T follicular helper cell (primary cell): ENCODE results near the gene MAP3K19.
"Not testable (repeated sequence)": the region's sequence is repeated elsewhere in the genome, so short reads cannot be mapped to it uniquely, and the experiment has no call there.

Source experiments
- DNase-seq: peaks from one replicate; pipeline ENCODE4 v3.0.0-alpha.2; 2020; ENCODE audit warnings: low read depth
- total RNA-seq, 2 experiments: gene quantifications; one replicate each; lab custom pipeline; 2026; lab: John Stamatoyannopoulos, UW

MAP3K19 gene, protein sequence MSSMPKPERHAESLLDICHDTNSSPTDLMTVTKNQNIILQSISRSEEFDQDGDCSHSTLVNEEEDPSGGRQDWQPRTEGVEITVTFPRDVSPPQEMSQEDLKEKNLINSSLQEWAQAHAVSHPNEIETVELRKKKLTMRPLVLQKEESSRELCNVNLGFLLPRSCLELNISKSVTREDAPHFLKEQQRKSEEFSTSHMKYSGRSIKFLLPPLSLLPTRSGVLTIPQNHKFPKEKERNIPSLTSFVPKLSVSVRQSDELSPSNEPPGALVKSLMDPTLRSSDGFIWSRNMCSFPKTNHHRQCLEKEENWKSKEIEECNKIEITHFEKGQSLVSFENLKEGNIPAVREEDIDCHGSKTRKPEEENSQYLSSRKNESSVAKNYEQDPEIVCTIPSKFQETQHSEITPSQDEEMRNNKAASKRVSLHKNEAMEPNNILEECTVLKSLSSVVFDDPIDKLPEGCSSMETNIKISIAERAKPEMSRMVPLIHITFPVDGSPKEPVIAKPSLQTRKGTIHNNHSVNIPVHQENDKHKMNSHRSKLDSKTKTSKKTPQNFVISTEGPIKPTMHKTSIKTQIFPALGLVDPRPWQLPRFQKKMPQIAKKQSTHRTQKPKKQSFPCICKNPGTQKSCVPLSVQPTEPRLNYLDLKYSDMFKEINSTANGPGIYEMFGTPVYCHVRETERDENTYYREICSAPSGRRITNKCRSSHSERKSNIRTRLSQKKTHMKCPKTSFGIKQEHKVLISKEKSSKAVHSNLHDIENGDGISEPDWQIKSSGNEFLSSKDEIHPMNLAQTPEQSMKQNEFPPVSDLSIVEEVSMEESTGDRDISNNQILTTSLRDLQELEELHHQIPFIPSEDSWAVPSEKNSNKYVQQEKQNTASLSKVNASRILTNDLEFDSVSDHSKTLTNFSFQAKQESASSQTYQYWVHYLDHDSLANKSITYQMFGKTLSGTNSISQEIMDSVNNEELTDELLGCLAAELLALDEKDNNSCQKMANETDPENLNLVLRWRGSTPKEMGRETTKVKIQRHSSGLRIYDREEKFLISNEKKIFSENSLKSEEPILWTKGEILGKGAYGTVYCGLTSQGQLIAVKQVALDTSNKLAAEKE (N-terminal part only)
- total RNA-seq, result 0 to 0.12 reads per million in 2 experiments

DNA sequence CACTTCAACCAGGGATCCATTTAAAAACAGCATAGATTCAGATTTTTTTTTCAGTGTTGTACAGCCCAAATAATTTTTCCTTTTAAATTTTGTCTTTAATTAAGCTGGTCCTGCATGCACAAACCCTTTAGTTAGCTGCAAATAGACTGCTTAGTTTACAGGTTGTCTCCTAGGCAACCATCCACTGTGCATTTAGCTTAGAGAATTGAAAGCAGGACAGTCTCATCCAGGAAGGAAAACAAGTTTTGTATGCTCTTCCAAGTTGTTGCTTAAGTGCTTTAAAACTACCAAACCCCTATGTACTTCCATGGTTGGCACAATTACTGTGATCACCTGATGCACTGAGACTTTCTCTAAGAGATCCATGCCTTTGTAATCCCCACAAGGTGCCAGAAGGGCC is at the start of gene MAP3K19:
Gene MAP3K19 (minus strand): TSS at position 148 of the 400 bp plus-strand sequence. CDS start 22,800 bp downstream, outside the sequence.
- no peak for DNase-seq

DNA sequence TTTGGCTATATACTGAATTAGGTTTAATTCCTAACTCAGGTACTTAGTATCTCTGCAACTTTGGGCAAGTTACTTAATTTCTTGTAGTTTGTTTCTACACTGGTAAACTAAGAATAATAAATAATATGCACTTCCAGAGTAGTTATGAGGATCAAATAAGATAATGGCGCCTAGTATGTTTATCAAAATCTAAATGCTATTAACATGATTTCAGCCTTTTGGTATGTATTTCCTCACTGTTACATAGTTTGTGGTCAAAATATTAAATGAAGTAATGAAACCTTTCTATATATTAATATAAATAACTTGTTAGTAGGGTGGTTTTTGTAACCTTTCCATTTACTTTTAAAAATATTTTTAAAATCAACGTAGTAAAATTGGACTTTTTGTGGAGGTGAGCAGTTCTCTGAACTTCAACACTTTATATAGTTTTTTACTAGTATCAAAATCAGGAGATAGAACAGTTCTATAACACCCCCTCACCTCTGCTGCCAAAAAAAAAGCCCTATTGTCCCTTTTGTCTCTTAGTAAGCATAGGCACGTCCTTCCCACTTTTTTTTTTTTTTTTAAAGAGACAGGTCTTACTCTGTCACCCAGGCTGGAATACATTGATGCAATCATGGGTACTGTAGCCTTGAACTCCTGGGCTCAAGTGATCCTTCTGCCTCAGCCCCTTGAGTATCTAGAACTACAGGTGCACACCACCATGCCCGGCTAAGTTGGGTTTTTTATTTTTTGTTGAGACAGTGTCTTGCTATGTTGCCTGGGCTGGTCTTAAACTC is 49.6 kb upstream of the MAP3K19 start:
- DNase-seq, result no peak

DNA sequence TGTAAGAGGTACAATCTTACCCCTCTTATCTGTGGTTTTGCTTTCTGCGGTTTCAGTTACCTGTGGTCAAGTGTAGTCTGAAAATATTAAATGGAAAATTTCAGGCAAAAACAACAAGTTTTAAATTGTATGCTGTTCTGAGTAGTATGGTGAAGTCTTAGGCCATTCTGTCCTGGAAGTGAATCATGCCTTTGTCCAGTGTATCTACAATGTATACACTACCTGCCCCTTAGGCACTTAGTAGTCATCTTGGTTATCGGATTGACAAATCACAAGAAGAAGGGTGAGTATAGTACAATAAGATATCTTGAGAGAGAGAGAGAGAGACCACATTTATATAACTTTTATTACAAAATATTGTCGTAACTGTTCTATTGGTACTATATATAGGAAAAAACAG is 48.3 kb upstream of the MAP3K19 start:
- DNase-seq, result no peak

DNA sequence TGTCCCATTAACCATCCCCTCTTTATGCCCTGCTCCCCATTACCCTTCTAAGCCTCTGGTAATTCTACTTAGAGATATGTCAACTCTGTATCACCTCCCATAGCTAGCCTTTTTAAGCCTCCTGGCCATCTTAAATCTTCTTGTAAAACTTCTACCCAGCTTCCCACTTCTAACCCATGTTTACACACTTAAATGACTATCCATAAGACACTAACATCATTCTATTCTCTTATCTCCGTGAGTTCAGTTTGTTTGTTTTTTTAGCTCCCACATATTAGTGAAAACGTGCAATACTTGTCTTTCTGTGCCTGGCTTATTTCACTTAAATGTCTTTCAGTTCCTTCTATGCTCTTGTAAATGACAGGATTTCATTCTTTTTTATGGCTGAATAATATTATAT is 47.3 kb upstream of the MAP3K19 start:
- DNase-seq, result no peak

DNA sequence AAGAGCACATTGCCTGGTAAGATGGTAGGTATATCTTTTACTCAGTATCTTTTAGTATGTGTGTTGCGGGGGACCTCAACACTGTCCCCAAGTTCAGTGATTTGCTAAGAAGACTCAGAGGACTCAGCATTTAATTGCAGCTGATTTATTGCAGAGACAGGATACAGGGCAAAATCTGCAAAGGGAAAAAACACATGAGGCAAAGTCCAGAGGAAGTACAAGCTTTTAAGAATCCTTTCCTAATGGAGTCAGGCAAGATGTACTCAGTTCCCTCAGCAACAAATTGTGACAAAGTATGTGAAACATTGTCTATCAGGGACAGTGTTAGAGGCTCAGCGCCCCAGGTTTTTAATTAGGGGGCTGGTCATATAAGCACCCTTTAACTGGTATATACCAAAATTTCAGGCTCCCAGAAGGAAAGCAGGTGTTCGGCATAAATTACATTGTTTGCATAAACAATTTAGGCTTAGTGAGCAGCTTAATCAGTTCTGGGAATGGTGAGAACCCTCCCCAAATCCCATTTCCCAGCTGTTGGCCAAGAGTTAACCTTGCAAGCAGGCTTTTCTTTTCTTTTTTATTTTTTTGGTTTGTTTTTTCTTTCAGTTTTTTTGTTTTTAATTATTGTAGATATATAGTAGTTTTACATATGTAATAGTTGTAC is 46.6 kb upstream of the MAP3K19 start:
- no peak for DNase-seq

DNA sequence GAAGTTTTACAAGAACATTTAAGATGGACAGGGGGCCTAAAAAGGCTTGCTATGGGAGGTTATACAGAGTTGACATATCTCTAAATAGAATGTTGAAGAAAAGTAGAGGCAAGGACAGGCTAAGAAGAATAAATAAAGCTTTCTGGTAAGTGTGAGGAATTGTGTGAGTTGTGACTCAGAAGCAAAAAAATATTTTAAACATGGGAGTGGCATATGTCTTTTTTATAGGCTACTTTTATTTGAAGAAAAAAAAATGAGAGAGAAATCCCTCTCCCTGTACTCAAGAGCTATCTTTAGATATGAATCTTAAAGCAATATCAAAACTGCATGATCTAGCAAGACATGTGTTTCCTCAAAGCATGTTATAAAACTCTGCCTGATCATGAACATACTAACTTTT is 45.9 kb upstream of the MAP3K19 start:
- no peak for DNase-seq

DNA sequence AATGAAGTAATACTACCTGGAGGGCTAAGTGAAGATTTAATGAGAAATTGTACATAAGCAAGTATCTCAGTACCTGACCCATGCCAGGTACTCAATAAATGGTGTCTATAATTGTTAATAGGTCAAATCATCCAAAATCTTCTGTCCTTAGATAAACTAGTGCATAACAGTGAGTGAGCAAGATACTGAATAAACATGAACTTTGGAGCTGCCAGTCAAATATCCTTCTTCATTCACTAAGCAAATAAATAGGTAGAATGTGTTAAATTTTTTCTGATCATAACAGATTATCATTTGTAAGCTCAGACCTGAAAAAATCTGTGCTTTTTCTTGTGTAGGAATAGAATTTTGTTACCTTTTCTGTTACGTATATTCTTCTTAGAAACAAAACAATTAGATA is 44.4 kb upstream of the MAP3K19 start:
- DNase-seq, result no peak

DNA sequence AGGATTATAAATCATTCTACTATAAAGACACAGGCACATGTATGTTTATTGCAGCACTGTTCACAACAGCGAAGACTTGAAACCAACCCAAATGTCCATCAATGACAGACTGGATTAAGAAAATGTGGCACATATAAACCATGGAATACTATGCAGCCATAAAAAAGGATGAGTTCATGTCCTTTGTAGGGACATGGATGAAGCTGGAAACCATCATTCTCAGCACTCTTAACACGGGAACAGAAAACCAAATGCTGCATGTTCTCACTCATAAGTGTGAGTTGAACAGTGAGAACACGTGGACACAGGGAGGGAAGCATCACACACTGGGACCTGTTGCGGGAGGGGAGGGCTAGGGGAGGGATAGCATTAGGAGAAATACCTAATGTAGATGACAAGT is 42.4 kb upstream of the MAP3K19 start:
- DNase-seq, result not testable (repeated sequence)

DNA sequence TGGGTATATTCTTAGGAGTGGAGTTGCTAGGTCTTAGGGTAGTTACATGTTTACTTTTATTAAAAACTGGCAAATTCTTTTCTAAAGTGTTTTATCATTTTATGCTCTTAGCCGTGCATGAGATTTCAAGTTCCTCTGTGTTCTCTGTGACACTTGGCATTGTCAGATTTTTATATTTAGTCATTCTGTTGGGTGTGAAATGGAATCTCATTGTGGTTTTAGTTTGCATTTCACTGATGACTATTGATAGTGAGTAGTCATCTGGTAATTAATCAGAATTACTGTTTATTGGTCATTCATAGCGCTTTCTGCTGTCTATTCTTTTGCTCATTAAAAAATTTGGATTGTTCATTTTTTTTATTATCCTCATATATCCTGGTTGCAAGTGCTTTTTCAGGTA is 39.0 kb upstream of the MAP3K19 start:
- DNase-seq, result no peak

DNA sequence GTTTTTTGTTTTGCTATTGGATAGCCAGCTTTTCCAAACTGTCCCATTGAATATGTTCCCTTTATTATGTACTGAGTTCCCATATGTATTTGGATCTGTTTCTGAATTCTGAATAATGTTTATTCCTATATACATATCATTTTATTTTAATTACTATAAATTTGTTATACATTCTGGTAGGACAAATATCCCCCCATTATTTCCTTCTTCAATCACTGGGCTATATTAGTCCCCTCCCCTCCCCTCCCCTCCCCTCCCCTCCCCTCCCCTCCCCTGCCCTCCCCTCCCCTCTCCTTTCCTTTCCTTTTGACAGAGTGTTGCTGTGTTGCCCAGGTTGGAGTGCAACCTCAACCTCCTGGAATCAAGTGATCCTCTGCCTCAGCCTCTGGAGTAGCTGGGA is 31.2 kb upstream of the MAP3K19 start:
- DNase-seq, result no peak

DNA sequence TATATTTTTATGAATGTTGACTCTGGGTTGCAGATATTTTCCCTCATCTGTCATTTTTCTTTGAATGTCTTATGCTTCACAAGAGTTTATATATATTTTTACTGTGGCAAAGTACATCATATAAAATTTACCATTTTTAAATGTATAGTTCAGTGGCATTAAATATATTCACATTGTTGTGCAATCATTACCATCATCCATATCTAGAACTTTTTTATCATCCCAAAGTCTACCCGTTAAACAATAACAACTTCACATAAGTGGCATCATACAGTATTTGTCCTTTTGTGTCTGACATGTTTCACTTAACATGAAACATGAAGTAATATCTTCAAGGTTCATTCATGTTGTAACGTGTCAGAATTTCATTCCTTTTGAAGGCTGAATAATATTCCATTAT is 29.3 kb upstream of the MAP3K19 start:
- no peak for DNase-seq

DNA sequence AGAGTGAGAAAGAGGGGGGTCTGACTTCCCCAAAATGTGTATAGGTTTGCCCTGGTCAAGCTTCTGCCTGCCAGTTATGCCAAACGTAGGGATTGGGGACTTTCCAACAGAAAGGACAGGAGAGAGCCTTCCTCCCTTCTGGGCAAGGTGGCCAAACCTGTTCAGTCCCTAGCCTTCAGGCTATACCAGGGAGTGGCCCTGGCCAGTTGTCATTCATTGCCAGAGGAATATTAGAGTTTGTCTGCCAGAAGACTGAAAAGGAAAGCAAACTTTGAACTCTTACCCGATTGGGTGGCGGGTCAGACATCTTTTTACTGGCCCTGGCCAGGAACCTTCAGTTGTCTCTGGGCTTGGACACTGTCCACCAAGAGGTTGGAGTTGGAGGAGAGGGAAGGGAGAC is 27.0 kb upstream of the MAP3K19 start:
- no peak for DNase-seq

DNA sequence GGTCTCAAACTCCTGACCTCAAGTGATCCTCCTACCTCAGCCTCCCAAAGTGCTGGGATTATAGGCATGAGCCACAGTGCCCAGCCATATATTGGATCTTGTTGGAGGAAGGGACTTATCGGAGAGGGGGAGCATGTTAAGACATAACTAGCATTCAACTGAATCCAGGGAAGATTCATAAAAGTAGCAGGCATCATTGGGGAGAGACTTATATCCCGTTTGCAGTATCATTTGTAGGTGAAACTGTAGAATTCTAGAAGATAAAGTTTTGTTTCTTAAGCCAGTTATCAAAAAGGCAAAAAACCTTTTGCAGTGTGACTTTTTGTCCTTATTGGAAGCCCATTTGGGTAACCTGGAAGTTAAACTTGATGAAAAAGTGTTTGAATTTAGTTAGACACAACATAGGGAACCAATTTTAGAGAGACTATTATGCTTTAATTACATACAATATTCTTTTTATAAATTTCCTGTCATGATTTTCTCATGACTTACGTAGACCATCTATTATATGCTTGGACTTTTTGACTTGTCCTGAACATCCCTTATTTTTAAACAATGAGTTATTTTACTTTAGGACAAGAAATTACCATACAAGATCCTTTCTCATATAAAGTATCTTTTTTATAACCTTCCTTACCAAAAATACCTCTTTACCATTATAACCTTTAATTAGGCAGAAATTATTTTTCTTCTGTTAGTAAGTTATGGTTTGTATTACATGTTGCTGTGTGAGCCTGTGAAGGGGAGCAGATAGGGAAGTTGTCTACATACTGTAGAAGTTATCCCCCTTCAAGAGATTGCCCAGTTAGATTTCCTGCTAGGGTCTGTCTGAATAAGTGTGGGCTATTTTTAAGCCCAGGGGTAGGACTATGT is 25.1 kb upstream of the MAP3K19 start:
- no peak for DNase-seq

DNA sequence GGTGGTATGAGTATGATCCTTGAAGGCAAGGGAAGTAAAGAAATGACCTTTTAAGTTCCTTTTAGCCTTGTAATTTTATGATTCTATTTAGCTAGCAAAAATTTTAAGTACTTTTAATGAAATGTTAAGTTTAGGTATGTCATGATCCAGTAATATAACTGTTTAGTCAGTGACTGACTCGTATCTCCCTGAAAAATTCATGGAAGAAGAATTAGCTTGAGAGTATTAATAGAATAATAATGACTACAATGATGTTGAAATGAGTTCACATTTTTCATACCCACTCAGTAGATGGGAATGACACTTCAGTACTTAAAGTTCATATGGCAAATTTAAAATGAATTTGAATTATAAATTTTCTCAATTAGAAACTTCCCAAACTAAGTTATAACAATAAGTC is 19.5 kb upstream of the MAP3K19 start:
- DNase-seq, result no peak

DNA sequence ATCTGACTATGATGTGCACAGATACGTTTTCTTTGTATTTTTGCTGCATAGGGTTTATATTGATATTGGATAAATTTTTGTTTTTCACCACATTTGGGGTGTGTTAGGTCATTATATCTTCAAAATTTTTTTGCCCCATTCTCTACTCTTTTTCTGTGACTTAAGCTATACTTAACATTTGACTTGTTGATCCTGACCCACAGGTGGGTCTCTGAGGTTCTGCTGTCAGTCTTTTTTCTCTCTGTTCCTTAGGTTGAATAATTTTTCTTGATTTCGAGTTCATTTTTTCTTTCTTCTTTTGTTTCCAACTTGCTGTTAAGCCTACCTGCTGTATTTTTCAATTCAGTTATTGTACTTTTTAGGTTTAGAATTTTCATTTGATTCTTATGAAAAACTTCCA is 16.9 kb upstream of the MAP3K19 start:
- no peak for DNase-seq

DNA sequence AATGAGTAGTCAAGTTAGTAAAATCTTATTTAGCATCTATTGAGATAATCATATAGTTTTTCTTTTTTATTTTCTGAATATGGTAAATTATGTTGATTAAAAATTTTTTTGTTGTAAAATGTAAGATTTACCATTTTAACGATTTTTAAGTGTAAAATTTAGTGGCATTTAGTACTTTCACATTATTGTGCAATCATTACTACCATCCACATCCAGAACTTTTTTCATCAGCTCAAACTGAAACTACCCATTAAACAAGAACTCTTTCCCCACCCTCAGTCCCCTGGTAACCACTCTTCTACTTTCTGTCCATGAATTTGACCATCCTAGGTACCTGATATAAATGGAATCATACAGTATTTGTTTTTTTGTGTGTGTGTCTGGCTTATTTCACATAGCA is 16.0 kb upstream of the MAP3K19 start:
- DNase-seq, result no peak

DNA sequence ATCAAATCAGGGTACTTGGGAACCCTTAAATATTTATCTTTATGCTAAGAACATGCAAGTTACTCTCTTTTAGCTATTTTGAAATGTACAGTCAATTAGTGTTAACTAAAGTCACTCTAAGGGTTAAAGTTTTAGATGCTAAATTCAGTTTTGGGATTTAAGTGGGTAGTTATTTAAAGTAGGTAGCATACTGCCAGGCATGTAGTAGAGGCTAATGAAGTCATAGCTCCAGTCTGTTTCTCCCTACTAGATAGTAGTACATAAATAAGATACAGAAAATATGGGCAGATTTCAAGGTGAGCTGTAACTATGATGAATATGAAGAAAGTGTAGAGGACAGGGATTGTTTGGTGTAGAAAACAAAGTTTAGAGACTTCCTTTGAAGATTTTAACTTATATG is 12.3 kb upstream of the MAP3K19 start:
- DNase-seq, result no peak

DNA sequence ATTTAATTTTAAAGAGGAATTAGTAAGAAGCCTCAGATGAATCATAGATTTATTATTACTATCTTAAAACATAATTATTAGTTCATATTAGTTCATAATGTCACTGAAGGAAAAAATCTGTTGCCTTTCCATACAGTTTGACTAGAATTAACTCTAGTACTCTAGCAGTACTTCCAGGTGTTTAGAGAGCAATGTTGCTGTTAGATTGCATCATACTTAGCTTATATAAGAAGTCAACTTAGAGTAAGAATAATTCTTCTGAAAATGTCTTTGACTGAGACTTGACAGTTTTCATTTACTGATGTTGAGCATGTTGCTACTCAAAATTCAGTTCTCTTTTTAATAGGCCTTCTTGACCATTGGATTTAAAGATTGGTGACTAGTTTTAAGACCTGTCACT is 9.5 kb upstream of the MAP3K19 start:
- no peak for DNase-seq

DNA sequence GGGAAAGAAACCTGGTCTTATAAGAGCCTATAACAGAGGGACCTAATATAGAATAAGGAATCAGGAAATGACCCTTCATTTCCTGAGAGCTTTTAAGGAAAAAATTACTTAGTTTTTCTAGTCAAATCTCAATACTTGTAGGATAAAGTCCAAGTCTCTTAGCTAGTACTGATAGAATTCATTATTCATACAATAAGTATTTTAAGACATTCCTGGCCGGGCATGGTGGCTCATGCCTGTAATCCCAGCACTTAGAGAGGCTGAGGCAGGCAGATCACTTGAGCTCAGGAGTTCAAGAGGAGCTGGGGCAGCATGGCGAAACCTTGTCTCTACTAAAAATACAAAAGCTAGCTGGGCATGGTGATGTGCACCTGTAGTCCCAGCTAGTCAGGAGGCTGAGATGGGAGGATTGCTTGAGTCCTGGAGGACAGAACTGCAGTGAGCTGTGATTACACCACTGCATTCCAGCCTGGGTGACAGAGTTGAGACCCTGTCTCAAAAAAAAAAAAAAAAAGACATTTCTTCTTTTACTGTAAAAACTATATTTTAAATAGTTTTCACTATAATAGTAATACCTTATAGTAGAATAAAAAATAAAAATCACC is 8.0 kb upstream of the MAP3K19 start:
- DNase-seq, result no peak

DNA sequence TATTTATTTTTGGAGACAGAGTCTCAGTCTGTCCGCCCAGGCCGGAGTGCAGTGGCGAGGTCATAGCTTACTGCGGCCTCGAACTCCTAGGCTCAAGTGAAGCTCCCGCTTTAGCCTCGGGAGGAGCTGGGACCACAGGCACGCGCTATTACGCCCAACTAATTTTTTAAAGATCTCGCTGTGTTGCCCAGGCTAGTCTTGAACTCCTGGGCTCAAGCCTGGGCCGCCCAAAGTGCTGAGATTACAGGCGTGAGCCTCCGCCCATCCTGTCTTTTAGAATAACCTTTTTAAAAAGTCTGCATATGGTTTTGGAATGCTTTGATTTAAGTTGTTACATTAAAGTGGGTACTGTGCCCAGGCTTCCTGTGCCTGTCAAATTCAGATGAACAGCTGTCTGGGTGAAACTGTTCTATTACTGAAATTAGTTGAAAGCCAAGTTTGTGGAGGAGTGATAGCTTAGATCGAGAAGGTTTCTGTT is 5.8 kb upstream of the MAP3K19 start:
- DNase-seq, result no peak
